IMR-90 (cell line): ENCODE data around the gene RAB40C.
A peak's percentile ranks its signal among the peaks of the same experiment; 100 is the strongest.

Experiments used
- CEBPB ChIP-seq: IDR thresholded peaks from 2 replicates; pipeline ENCODE4 v1.6.1; 2012; ENCODE audit warnings: low read depth, low read length, improper control_type of control experiment
- MXI1 ChIP-seq: IDR thresholded peaks from 2 replicates; pipeline ENCODE4 v1.6.1; 2012; ENCODE audit warnings: low read depth, mild to moderate bottlenecking, low read length, moderate library complexity, borderline replicate concordance
- POLR2A ChIP-seq: IDR thresholded peaks from 2 replicates; pipeline ENCODE4 v1.6.1; 2012; ENCODE audit warnings: mild to moderate bottlenecking, low read depth, low read length
- RFX5 ChIP-seq: IDR thresholded peaks from 2 replicates; pipeline ENCODE4 v1.8.0; 2012; ENCODE audit warnings: low read depth, mild to moderate bottlenecking, low read length, moderate library complexity
- TF ChIP-seq, protein P1 (sequence below): conservative IDR thresholded peaks from 2 replicates; pipeline ENCODE4 v1.5.1; 2012; ENCODE audit warnings: mild to moderate bottlenecking, low read depth, low read length, improper control_type of control experiment

DNA sequence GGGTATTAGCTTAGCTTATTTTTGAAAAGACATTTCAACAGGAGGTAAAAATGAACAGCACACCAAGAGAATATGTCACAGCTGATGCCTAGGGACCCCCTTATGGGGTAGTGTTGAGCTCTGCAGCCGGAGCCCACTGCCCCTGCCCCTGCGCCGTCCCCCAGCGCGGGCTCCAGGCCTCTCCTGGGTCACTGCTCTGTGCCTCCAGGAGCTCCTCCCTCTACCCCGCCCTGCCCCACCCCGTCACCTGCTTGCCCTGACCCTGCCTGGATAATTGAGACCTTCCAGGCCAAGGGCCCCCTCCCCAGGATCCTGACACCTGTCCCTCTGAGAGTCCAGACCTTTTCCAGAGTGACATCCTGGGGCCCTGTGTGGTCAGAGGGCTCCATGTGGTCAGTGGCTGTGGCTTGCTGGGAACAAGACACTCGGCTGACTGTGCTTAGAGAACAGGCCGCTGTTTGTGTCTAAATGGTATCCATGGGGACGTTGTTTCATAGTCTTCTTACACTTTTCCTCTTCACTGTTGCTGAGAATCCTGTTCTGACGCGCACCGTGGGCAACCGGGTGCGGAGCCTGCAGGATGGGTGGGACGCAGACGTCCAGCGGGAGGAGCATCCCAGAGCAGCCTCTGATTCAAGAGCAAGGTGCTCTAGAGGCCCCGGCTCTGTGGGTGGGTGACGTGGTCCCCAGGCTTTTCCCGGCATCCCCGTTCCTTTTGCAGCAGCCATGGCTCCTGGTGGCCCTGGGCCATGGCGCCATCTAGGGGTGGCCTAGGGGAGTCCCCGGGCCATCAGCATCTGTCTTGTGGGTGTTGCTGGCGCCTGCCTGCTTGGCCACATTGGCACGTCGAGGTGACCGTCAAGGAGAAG lies 20.9 kb downstream of the RAB40C start:
- TF ChIP-seq, protein P1, sequence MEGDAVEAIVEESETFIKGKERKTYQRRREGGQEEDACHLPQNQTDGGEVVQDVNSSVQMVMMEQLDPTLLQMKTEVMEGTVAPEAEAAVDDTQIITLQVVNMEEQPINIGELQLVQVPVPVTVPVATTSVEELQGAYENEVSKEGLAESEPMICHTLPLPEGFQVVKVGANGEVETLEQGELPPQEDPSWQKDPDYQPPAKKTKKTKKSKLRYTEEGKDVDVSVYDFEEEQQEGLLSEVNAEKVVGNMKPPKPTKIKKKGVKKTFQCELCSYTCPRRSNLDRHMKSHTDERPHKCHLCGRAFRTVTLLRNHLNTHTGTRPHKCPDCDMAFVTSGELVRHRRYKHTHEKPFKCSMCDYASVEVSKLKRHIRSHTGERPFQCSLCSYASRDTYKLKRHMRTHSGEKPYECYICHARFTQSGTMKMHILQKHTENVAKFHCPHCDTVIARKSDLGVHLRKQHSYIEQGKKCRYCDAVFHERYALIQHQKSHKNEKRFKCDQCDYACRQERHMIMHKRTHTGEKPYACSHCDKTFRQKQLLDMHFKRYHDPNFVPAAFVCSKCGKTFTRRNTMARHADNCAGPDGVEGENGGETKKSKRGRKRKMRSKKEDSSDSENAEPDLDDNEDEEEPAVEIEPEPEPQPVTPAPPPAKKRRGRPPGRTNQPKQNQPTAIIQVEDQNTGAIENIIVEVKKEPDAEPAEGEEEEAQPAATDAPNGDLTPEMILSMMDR = peak; percentile 44
- TF ChIP-seq POLR2A (no peak), RFX5 (no peak), MXI1 (no peak), CEBPB (no peak)
